Osteocyte (in vitro differentiated cells): ENCODE results near the gene NHSL2. TPM values are rescaled to one million over a fixed set of nuclear protein-coding genes. Genes with fewer than 3 reads are reported as not detected.

Experiments
- DNase-seq: peaks from one replicate; pipeline ENCODE4 v3.0.0; 2021; ENCODE audit warnings: mixed read lengths; ENCODE audit not compliant: unreplicated experiment; ENCODE audit errors: extremely low spot score
- H3K27ac Mint-ChIP-seq: one replicate; pipeline ENCODE4 v1.8.0; 2021; ENCODE audit warnings: mild to moderate bottlenecking, mixed read lengths; ENCODE audit not compliant: unreplicated experiment
- H3K27me3 Mint-ChIP-seq: one replicate; pipeline ENCODE4 v1.8.0; 2021; ENCODE audit warnings: mixed read lengths; ENCODE audit not compliant: unreplicated experiment
- H3K36me3 Mint-ChIP-seq: one replicate; pipeline ENCODE4 v1.8.0; 2021; ENCODE audit warnings: mixed read lengths; ENCODE audit not compliant: unreplicated experiment
- H3K4me1 Mint-ChIP-seq: one replicate; pipeline ENCODE4 v1.8.0; 2021; ENCODE audit warnings: mixed read lengths; ENCODE audit not compliant: unreplicated experiment
- H3K4me3 Mint-ChIP-seq: one replicate; pipeline ENCODE4 v1.8.0; 2021; ENCODE audit warnings: mild to moderate bottlenecking, moderate library complexity, mixed read lengths; ENCODE audit not compliant: unreplicated experiment
- H3K9me3 Mint-ChIP-seq: one replicate; pipeline ENCODE4 v1.8.0; 2021; ENCODE audit warnings: mixed read lengths; ENCODE audit not compliant: unreplicated experiment
- CTCF ChIP-seq: fragments of 200-600 bp; sonication (generic); IDR thresholded peaks from 2 replicates; pipeline ENCODE4 v1.5.0; 2021; ENCODE audit warnings: antibody characterized with exemption, mild to moderate bottlenecking, moderate library complexity
- total RNA-seq: library from RNA; stranded (reverse); gene quantifications from 2 replicates; pipeline ENCODE4 v1.2.1, GENCODE V29; 2021

NHSL2 gene
- total RNA-seq, 1 donor from 2014 or later = 7.3 TPM

DNA sequence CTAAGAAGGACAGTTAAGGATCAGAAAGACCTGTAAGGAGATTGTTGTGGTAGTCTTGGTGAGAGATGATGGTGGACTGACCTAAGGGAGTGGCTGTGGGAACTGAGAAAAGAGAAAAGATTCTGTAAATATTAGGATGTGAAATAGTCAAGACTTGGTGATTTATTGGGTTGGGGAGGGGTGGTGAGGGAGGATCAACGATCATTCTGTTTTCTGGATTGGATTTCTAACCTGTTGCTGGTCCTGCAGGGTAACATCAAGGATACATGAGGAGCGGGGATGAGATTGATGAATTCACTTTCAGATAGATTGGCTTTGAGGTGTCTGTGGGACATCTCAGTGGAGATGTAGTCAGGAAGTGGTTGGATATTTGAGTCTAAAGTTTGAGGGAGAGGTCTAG lies 272.3 kb downstream of the NHSL2 start:
- Mint-ChIP-seq H3K27ac (no peak overlapping the region), H3K4me3 (no peak overlapping the region), H3K9me3 (no peaks in the 10 kb centered on the region), H3K36me3 (peaks cover 3% of the 10 kb centered on the region), H3K4me1 (peaks cover 3% of the 10 kb centered on the region), H3K27me3 (no peaks in the 10 kb centered on the region)
- no peak for DNase-seq
- no peak for TF ChIP-seq CTCF

- H3K9me3 Mint-ChIP-seq = no peaks in the 10 kb centered on the region
- H3K27me3 Mint-ChIP-seq = no peaks in the 10 kb centered on the region
- no peak for TF ChIP-seq CTCF
- peaks cover 14% of the 10 kb centered on the region for H3K36me3 Mint-ChIP-seq
- H3K27ac Mint-ChIP-seq = peak overlapping the region; percentile 98
- H3K4me1 Mint-ChIP-seq = peaks cover 18% of the 10 kb centered on the region
- H3K4me3 Mint-ChIP-seq = peak overlapping the region; percentile 49
- no peak for DNase-seq
These were observed 291.3 kb downstream of the NHSL2 start for GRCh38 chrX:72201836-72202536.

Other genes with a start within 250 kb of the NHSL2 start
- not detected in 2 replicates for gene CXorf49, start 192.6 kb upstream of the NHSL2 start, total RNA-seq
- not detected in 2 replicates for gene CXorf49B, start 147.5 kb upstream of the NHSL2 start, total RNA-seq
- gene RTL5, start 221.1 kb downstream of the NHSL2 start, total RNA-seq = 19.5 and 19.9 TPM in 2 replicates